ENCODE results near the gene CEL.
"Not testable (repeated sequence)": the region's sequence is repeated elsewhere in the genome, so short reads cannot be mapped to it uniquely, and the experiment has no call there.

Gene CEL

GRCh38 chr9:133061764-133062145 is at the start of gene CEL:
Gene CEL (plus strand): TSS chr9:133061981. CDS start chr9:133062003, 22 bp downstream.
- not testable (repeated sequence) for DNase-seq (ENCODE audit: extremely low spot score, insufficient read length, low read depth); FAIRE-seq

DNA sequence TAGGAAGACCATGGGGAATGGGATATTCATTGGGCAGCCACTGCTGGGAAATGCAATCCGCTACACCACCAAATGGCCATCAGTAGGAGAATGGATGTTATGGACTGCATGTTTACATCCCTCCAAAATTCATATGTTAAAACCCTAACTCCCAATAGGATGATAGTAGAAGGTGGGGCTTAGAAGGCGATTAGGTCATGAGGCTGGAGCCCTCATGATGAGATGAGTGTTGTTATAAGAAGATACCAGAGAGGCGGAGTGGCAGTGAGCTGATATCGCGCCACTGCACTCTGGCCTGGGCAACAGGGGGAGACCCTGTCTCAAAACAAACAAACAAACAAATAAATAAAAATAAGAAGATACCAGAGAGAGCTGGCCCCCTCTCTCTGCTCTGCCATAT is 47.1 kb upstream of the CEL start:
- FAIRE-seq (no peak), DNase-seq (ENCODE audit: extremely low spot score, insufficient read length, low read depth) (no peak)

DNA sequence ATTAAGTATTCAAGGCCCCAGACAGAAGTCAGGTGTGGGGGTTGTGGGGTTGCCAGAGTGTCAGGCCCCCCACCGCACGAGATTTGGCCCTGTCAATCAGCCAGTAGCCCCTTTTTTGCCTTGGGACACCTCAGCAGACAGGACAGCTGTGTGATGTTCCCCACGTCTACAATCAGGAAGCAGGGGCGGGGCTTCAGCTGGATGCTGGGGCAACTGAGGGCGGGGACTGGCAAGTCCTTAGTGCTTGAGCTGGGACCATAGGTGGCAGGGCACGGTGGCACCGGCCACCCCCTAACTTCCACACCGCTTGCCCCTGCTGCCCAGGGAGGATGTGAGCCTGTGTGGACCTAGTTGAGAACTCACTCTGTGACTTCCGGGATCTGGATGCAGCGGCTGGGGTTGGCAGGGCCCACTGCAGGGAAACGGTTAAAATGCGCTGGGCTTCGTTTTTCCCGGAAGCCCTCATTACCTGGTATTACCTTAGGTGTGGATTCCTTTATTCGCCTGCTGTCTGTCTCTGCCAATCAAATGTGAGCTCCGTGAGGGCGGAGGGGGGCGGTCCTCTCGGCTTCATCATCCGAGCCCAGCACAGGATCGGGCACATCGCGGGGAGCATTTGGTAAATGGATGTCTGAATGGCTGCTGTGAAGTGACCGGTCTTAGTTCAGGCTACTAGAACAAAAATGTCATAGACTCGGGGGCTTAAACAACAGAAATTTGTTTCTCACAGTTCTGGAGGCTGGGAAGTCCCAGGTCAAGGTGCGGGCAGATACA is 38.5 kb upstream of the CEL start:
- FAIRE-seq (no peak), DNase-seq (ENCODE audit: extremely low spot score, insufficient read length, low read depth) (no peak)

GRCh38 chr9:133026426-133026825 is 35.4 kb upstream of the CEL start:
- no peak for FAIRE-seq

DNA sequence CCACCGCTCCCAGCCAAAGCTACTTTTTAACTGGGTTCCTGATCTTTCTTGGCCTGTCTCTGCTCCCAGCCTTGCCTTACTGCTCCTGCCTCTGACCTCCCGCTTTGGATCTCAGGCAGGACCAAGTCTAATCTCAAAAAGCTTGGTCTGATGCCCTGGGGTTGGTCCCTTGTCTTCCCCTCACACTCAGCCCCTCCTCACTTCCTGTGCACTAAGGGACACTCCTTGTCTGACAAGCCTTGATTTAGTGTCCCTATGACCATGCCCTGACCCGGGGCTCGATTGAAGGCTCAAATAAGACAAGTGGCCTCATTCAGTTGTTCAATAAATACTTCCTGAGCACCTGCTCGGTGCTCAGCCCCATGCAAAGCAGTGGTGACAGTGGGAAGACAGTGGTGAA is 34.6 kb upstream of the CEL start:
- DNase-seq (ENCODE audit: extremely low spot score, insufficient read length, low read depth): no peak
- no peak for FAIRE-seq

More at GRCh38 chr9:133026426-133026825, 35.4 kb upstream of the CEL start:
- no peak for DNase-seq (ENCODE audit: extremely low spot score, insufficient read length, low read depth)

DNA sequence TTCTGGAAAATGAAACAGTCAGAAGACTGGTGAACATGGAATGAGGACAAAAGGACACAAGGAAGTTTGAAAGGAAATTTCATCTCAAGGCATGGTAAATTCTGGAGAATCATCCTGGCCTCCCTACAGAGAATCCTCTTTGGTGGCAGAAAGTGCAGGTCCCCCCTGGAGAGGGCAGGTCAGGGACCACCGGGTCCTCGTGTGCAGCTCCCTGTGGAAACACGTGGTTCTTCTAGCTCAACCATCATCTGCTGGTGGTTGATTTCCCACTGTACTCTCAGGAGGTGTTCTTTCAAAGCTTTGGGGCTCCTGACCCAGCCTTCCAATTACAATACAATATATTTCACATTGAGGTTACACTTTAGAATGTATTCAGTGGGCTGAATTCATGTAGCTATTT is 33.6 kb upstream of the CEL start:
- no peak for FAIRE-seq
- DNase-seq (ENCODE audit: extremely low spot score, insufficient read length, low read depth): no peak

GRCh38 chr9:133029994-133030316 is 31.8 kb upstream of the CEL start:
- FAIRE-seq: no peak
- no peak for DNase-seq (ENCODE audit: extremely low spot score, insufficient read length, low read depth)

DNA sequence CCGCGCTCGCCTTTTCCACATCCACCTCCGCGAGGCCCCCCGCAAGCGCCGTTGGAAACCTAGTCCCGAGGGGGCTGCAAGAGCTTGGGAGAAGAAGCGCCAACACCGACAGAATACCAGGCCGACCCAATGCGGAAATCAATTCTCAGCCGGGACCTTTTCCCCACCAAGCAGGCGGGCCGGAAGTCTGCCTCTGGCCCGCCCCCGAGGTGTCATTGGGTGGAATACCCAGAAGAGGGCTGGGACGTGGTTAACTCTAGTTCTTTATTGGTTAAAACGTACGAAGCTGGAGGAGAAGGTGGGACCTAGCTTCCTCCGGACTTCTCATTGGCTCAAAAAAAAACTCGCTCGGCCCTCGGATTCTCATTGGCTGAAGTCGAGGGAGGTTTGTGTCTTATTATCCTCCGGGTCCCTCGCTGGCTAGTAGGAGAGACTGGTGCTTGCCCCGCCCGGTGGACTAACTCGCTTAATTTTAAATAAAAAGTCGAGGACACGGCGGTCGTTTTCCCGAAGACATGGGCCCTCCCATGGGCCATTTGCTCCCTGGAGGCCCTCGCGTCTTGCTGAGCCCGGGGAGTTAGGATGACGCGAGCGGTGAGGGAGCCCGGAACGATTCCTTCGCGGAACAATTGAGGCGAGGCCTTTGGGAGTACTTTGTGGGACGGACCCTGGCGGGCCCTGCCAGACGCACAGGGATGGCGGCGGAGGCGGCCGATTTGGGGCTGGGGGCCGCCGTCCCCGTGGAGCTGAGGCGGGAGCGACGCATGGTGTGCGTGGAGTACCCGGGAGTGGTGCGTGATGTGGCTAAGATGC is 31.3 kb upstream of the CEL start, which contains the start of gene GTF3C5:
Gene GTF3C5 (plus strand): TSS at position 681 of the 813 bp plus-strand sequence. CDS start 15 bp downstream, at position 696.
- DNase-seq (ENCODE audit: extremely low spot score, insufficient read length, low read depth) (peak; percentile 97), FAIRE-seq (peak; percentile 97)

DNA sequence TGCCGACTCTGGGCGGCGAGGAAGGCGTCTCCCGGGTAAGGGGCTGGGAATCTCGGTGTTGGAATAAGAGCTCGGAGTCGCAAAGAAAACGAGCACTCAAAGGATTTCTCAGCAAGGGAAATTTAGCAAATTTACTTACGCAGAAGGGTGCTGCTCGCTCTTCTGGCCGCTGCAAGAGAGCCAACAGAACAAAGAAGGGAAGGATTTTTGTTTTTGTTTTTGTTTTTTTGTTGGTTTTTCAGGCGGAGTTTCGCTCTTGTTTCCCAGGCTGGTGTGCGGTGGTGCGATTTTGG is 30.7 kb upstream of the CEL start:
- FAIRE-seq (no peak), DNase-seq (ENCODE audit: extremely low spot score, insufficient read length, low read depth) (no peak)

GRCh38 chr9:133031496-133031911 is 30.3 kb upstream of the CEL start:
- no peak for FAIRE-seq

GRCh38 chr9:133032171-133032570 is 29.6 kb upstream of the CEL start:
- no peak for DNase-seq (ENCODE audit: extremely low spot score, insufficient read length, low read depth)
- no peak for FAIRE-seq

More at GRCh38 chr9:133031496-133031911, 30.3 kb upstream of the CEL start:
- DNase-seq (ENCODE audit: extremely low spot score, insufficient read length, low read depth): no peak

GRCh38 chr9:133035669-133036068 is 26.1 kb upstream of the CEL start:
- no peak for FAIRE-seq
- no peak for DNase-seq (ENCODE audit: extremely low spot score, insufficient read length, low read depth)

- no peak for DNase-seq (ENCODE audit: extremely low spot score, insufficient read length, low read depth)
- FAIRE-seq: no peak
These were observed 23.8 kb upstream of the CEL start for GRCh38 chr9:133037775-133038515.

DNA sequence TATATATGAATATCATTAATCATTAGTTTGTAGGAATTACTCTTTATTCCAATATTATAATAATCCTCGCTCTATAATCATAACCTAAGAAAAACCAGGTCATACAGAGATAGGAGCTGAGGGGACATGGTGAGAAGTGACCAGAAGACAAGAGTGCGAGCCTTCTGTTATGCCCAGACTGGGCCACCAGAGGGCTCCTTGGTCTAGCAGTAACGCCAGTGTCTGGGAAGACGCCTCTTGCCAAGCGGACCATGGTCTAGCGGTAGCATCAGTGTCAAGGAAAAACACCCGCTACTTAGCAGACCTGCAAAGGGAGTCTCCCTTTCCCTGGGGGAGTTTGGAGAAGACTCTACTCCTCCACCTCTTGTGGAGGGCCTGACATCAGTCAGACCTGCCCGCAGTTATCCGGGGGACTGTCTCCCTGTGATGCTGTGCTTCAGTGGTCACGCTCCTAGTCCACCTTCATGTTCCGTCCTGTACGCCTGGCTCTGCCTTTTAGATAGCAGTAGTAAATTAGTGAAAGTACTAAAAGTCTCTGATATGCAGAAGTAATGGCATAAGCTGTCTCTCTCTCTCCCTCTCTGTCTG is 20.8 kb upstream of the CEL start:
- not testable (repeated sequence) for DNase-seq (ENCODE audit: extremely low spot score, insufficient read length, low read depth); FAIRE-seq

- DNase-seq (ENCODE audit: extremely low spot score, insufficient read length, low read depth) (no peak), FAIRE-seq (no peak)
These were observed 19.8 kb upstream of the CEL start for GRCh38 chr9:133041958-133042357.

DNA sequence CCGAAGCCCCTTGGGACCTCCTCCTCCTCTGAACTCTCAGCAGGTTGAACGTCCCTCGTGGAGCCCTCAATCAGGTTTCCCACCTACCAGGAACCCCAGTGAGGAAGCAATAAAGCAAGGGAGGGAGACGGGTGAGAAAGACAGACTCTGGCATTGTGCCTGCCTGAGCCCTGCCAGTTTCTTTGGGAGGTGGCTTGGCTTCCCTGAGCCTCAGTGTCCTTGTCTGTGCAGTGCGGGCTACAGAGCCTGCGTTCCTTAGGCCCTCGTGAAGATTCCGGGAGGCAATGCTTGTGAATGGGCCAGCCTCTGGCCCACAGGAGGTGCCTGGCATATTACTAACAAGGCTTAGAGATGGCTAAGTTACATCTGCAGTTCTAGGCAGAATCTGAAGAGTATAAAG is 19.1 kb upstream of the CEL start:
- DNase-seq (ENCODE audit: extremely low spot score, insufficient read length, low read depth) (no peak), FAIRE-seq (no peak)

GRCh38 chr9:133043449-133044035 is 18.2 kb upstream of the CEL start:
- no peak for DNase-seq (ENCODE audit: extremely low spot score, insufficient read length, low read depth)
- no peak for FAIRE-seq

GRCh38 chr9:133044125-133044524 is 17.7 kb upstream of the CEL start:
- no peak for FAIRE-seq
- no peak for DNase-seq (ENCODE audit: extremely low spot score, insufficient read length, low read depth)

GRCh38 chr9:133044661-133045060 is 17.1 kb upstream of the CEL start:
- no peak for FAIRE-seq

GRCh38 chr9:133045132-133045531 is 16.6 kb upstream of the CEL start:
- no peak for FAIRE-seq
- DNase-seq (ENCODE audit: extremely low spot score, insufficient read length, low read depth): no peak

More at GRCh38 chr9:133044661-133045060, 17.1 kb upstream of the CEL start:
- DNase-seq (ENCODE audit: extremely low spot score, insufficient read length, low read depth): no peak
